GM18508 (cell line): ENCODE measurements around the gene PLCL2.

ENCODE experiments used
- ATAC-seq: cut with Tn5 transposase; IDR thresholded peaks from one replicate; pipeline ENCODE4 v1.9.1; 2021; ENCODE audit warnings: moderate number of reproducible peaks; ENCODE audit not compliant: insufficient read depth, unreplicated experiment

PLCL2 gene

GRCh38 chr3:16888785-16889607, 4.2 kb downstream of the PLCL2 start:
- ATAC-seq: peak; percentile 42

GRCh38 chr3:16890597-16891333, 6.0 kb downstream of the PLCL2 start:
- no peak for ATAC-seq

GRCh38 chr3:16893618-16894200, 9.0 kb downstream of the PLCL2 start:
- ATAC-seq: no peak

- ATAC-seq: no peak
These were observed 11.4 kb downstream of the PLCL2 start for GRCh38 chr3:16896094-16896627.

- no peak for ATAC-seq
These were observed 12.1 kb downstream of the PLCL2 start for GRCh38 chr3:16896820-16897219.

- ATAC-seq: peak; percentile 75
These were observed 12.6 kb downstream of the PLCL2 start for GRCh38 chr3:16897254-16897926.

GRCh38 chr3:16898595-16899395, 14.0 kb downstream of the PLCL2 start:
- ATAC-seq: no peak

- no peak for ATAC-seq
These were observed 15.2 kb downstream of the PLCL2 start for GRCh38 chr3:16899919-16900318.

- no peak for ATAC-seq
These were observed 16.2 kb downstream of the PLCL2 start for GRCh38 chr3:16900779-16901440.

- no peak for ATAC-seq
These were observed 20.0 kb downstream of the PLCL2 start for GRCh38 chr3:16904423-16905417.

GRCh38 chr3:16905704-16906103, 20.9 kb downstream of the PLCL2 start:
- no peak for ATAC-seq

- ATAC-seq: no peak
These were observed 21.9 kb downstream of the PLCL2 start for GRCh38 chr3:16906682-16907081.

GRCh38 chr3:16907243-16907642, 22.5 kb downstream of the PLCL2 start:
- ATAC-seq: peak; percentile 47

- ATAC-seq: no peak
These were observed 23.5 kb downstream of the PLCL2 start for GRCh38 chr3:16908016-16908807.

- ATAC-seq: no peak
These were observed 24.1 kb downstream of the PLCL2 start for GRCh38 chr3:16908896-16909295.

- no peak for ATAC-seq
These were observed 25.0 kb downstream of the PLCL2 start for GRCh38 chr3:16909802-16910201.

- no peak for ATAC-seq
These were observed 25.5 kb downstream of the PLCL2 start for GRCh38 chr3:16910207-16910606.
